ENCODE results near the gene CFAP65.

Gene CFAP65

DNA sequence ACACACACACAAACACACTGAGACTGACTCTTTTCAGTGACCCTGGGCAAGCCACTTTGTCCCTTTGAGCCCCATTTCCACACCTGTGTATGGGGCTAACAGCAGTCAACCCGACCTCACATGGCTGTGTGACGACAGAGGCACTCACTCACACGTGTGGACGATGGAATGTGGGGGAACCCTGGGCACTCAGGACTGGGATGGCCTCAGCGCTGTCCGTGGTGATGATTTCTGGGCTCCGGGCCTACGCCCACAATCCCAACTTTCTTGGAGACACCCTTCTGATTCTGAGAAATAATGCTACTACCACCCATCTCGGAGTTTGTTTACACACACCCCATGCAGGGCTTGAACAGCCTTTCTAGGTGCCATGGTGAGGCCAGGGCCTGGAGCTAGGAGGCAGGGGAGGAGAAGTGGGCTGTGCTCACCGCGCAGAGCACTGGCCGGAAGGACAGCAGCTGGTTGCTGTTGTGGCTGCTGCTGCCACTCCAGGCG, 49.6 kb downstream of the CFAP65 start:
- DNase-seq (ENCODE audit: low read depth in 2 of 2), result no peak

DNA sequence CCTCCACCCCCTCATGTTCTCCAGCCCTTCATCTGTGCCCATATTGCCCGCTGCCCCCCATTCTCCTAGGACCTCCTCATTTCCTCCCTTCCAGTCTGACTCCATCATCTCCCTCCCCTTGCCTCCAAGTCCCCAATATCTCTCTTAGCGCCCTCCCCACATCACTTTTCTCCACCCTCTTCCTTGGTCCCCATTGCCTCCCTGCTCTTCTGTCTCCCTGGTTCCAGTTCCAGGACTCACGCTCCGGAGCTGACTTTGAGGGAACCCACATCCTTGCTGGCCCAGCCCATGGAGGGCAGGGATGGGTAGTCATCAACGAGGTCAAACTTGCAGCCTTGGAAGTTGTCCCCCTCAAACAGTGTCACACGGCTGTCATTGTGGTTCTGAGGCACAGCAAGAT, 50.7 kb downstream of the CFAP65 start:
- no peak for DNase-seq (ENCODE audit: low read depth in 2 of 2)

DNA sequence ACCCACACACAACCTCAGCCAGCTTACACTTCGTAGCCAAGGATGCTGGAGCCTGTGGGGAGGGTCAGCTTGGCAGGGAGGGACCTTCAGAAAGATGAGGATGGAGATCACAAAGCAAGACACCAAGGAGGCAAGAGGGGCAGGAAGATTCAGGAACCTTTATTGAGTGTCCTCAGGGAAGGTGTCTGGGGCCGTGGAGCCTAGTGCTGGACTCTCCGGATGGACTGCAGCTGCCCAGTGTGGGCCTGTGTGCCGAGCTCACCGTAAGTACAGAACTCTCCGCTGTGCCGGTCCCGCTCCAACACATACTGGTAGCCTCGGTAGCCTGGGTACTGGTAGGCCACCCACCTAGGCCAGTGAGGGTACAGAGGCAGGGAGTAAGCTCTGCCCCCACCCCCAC, 51.3 kb downstream of the CFAP65 start:
- DNase-seq (ENCODE audit: low read depth in 2 of 2), result no peak

DNA sequence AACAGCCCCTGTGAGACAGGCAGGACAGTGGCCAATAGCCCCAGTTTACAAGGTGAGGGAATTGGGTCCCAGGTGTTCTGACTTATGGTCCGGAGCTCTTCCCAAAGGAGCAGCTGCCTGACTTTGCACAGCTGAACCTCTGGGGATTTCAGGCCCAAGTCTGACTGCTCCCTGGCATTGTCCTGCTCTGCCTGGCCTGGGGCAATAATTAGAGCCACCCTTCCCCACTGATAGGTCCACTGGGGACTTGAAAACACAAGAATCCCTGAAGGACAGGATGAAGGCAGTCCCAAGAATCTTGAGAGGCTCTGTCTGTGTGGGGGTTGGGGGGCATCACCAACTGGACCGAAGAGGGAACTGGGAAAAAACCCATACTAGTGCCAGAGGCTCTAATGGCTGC, 52.7 kb downstream of the CFAP65 start:
- no peak for DNase-seq (ENCODE audit: low read depth in 2 of 2)

DNA sequence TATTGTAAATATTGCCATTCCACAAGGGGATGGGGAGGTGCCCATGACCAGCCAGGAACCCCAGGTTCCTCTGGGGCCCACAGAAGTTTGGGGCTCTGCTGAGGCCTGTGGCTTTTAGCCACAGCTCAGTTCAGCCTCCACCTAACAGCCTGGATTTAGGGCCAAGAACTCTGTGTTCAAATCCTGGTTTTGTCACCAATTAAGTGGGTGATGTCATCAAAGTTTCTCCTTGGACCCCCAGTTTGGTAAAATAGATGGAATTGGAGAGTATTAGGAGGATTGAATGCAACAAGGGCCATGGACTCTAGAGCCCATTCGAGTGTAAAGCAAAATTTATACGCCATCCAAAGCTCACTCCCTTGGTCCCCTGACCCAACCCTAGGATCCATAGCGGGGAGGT, 53.2 kb downstream of the CFAP65 start:
- DNase-seq (ENCODE audit: low read depth in 2 of 2), result no peak

DNA sequence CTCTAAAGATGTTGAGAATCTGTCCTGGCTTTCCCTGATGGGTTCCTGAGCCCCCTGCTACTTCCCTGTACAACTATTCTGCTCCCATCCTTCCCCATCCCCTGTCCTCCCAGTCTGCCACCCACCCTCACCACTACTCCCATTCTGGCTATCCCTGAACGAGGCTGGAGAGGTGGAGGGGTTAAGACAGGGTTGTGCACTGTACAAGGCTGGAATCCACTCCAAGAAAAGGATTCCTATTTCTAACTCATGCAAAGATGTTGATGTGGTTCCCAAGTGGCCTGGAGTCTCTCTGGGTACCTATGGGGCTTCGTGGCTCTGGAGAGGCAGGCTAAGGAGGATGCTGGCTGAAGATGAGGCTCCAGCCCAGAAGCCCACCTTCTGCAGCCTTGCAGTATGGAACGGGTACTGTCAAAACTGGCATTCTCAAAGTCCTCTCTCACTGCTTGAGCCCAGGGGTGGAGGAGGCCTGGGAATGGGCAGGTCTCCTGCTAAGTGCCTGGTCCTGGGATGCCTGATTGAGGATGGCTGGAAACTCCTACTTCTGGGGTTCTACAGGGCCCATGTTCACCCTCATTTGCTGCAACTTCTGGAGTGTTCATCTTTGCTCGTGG, 55.1 kb downstream of the CFAP65 start:
- no peak for DNase-seq (ENCODE audit: low read depth in 2 of 2)

DNA sequence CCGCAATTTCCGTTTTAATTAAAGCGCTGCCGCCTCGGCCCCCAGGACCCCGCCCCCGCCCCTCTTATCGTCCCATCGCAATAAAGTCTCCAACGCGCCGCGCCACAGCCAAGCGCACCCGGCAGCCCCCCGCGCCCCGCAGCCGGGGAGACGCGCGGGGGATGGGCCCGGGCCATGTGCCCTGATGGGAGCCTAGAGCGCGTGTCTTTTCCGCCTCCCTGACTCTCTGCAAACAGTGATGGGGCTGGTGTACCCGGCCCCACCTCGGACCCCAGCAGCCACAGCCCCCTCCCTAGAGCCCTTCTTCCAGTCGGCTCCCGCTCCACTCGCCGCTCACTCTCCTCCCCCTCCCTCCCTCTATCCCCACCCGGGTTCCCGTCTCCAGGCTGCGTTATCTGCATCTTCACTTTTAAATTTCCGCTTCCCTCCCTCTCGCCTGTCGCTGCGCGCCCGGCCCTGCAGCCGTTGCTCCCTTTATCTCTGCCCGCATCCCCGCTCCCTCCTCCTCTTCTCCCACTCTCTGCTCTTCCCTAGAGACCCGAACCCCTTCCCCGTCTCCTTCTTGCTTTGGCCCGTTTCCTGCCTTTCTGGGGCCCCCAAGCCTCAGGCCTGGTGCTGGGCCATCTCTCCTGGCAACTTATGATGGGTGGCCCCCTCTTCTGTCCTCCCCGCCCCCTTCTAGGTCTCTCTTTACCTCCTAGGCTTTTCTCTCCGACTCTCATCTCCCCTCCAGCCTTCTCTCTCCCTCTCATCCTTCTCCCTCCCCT, 55.8 kb downstream of the CFAP65 start:
- no peak for DNase-seq (ENCODE audit: low read depth in 2 of 2)

DNA sequence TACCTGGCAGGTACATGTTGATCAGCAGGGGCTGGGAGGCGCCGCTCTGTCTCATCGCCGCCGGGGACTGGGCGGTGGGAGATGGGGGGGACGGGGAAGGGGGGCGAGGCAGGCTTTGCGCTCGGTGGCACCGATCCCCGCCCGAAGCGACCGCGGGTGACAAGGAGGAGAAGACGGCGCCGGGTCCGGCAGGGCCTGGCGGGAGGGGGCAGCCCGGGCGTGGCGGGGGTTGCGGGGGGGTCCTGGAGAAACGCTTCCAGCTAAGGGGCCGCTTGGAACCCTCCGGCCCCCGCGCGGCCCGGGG, 56.3 kb downstream of the CFAP65 start, which contains the start of gene FEV:
FEV (minus strand) TSS at position 164 of the 304 bp plus-strand sequence; CDS start at position 55, 109 bp downstream.
- no peak for DNase-seq (ENCODE audit: low read depth in 2 of 2)

DNA sequence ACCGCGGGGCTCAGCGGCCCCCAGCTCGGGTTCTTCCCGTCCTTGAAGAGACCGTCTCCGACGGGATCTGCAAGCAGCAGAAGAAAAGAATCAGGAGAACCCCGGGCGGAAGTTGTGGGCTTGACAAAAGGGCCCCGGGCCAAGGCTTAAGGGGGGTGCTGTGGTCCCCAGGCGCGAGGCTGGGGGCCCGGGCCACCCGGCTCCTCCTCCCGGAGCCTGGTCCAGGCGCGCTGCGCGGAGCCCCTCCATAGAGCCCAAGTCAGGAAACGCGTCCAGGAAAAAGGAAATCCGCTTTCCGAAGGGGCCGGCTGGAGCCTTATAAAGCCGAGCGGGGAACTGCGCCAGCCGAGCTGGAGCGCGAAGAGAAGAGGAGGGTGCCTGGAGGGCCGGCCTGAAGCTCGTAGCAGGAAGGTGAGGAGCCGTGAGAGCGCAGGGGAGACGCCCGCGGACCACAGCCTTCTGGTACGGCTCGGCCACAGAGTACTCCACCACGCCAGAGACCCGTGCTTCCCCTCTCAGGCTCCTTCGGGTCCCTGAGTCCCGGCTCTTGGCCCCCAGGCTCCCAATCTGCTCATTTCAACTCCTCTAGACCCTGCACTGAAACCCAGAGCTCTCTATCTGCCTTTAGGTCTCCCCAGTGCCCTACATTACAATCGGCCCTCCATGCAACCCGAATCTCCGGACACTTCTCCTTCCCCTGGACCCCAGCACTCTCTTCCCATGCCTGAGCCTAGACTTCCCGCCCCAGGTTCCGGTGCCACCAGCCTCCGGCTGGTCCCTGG, 56.9 kb downstream of the CFAP65 start:
- DNase-seq (ENCODE audit: low read depth in 2 of 2), result no peak

DNA sequence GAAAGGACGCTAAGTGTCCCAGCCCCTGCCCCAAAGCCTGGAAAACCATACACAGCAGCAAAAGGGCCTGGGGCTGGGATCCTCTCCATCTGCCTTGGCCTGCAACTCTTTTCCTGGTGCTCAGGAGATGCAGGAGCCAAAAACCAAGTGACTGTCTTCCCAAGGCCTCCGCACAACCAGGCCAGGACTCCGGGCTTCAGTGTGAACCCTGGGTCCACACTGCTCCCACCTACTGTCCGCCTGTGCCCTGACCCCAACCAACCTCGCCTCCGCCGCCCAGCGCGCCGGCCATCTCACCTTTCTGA, 57.4 kb downstream of the CFAP65 start:
- no peak for DNase-seq (ENCODE audit: low read depth in 2 of 2)

DNA sequence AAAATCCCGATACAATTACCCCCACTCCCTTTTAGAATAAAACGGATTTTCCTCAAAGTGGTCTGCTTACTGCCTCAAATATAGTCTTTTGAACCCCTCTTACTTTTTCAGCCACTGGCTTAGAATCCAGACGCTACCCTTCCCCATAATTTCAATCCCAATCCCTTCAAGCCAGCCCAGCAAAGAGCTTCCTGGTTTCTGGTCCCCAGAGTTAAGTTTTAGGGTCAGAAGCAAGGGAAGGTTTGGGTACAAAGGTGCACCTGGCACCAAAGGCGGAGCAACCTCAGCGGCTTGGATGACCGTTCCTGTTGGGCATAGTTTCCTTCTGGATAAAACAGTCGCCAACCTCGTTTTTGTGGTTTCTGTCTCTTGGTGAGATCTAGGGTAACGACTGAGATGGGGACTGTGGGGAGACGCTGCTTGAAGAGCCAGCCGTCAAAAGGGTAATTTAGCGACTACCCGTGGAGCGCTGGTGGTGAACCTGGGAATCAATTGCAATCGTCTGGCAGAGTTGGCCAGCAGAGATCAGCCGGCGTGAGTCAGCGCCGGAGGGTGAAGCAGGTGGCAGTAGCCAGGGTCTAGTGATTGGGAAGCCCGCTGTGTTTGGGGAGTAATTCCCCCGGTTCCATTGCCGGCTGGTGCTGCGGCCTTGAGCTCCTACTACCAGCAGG, 57.9 kb downstream of the CFAP65 start:
- no peak for DNase-seq (ENCODE audit: low read depth in 2 of 2)

DNA sequence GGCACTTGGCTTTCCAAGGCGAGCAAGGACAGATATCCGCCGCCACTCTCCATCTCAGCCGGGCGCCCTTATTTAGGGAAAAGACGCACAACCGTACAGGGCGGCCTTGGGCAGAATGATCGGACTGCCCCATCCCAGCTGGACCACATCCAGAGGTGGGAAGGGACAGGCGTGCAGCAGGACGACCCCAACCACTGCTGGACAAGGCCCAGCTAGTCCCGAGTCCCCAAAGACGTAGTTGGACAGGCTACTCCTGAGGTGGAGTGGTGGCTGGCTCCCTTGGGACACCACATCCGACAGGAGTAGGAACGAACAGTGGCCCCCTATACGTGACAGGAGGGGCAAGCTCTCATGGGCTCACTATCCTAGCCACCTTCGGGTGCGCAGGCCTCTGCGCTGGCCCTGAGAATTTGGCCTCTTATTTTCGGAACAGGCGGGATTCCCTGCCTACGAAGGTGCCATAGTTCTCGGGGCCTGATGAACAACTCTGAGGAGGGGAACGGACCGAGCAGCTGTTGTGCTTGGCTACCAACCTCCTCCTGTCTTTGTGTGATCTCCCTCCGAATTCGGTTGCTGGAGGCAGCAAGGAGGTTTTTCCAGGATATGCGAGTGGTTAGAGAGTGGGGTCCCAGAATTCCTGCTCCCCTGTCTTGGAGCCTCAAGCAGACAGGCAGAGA, 58.6 kb downstream of the CFAP65 start:
- no peak for DNase-seq (ENCODE audit: low read depth in 2 of 2)

DNA sequence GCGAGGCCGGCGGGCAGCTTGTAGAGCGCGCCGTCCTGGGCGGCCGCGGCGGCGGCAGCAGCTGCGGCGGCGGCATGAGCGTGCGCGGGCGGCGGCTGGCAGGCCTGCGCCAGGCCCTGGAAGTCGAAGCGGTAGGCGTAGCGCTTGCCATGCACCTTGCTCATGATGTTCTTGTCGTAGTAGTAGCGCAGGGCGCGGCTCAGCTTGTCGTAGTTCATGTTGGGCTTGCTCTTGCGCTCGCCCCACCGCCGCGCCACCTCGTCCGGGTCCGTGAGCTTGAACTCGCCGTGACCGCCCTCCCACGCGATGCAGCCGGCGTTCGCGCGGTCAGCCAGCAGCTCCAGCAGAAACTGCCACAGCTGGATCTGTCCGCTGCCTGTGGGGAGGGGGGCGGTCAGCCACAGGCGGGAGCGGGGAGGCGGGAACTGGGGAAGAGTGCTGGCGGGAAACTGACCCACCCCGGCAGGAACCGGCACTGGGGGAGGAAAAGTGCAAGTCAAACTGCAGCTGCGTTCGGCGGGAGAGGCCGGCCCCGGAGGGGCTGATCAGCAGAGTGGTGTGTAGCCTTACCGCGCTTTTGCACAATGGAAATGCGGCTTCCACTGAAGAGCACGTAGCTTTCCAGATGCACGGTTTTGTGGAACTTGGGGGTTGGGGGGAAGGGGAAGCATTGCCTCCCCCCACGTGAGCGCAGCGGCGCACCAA, 59.3 kb downstream of the CFAP65 start:
- DNase-seq (ENCODE audit: low read depth in 2 of 2), result no peak

DNA sequence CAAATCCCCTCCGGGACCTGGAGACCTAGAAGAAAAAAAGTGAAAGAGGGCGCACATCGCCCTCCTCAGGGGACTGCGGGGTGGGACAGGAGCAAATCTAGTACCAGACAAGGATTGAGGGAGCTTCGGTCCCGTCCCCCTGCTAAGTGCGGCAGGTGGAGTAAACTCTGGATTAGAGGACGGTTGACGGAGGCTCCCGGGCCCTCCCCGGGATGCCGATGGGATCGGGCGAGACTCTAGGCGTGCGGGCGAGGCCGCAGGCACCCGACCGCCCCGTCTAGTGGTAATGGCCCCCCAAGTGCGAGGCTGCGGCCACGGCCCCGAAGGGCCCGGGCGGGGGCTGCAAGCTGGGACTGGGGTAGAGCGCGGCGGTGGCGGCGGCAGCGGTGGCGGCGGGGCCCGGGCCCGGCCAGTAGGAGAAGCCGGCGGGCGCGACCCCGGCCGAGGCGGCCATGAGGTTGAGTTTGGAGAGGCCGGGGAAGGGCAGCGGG, 59.9 kb downstream of the CFAP65 start:
- no peak for DNase-seq (ENCODE audit: low read depth in 2 of 2)

DNA sequence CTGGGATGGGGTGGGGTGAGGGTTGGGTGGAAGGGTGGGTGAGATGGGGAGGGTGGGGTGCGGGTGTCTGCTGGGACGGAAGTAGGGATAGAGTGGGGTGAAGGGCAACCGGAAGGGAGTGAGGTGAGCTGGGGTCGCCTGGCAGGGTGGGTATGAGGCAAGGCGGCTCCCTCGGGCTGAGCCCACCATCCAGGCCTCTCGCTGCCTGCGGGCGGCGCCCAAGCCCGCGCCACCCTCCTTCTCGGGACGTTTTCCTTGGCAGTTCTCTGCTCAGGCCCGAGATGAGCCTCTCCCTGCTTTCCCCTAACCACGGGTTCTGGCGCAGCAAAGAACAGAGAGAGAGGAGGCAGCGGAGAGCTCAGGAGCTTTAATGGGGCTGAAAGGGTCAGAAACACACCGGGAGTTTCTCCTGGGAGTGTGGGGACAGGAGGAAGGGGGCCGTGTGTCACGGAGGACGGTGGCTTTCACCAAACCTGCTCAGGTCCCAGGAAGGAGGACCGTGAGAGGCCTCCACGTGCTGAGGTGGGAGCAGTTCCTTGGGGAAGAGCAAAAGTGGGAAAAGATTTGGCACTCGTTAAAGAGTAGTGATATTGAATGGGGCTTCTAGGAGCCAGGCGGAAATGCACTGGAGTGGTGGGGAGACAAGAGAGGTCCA, 60.5 kb downstream of the CFAP65 start:
- no peak for DNase-seq (ENCODE audit: low read depth in 2 of 2)

DNA sequence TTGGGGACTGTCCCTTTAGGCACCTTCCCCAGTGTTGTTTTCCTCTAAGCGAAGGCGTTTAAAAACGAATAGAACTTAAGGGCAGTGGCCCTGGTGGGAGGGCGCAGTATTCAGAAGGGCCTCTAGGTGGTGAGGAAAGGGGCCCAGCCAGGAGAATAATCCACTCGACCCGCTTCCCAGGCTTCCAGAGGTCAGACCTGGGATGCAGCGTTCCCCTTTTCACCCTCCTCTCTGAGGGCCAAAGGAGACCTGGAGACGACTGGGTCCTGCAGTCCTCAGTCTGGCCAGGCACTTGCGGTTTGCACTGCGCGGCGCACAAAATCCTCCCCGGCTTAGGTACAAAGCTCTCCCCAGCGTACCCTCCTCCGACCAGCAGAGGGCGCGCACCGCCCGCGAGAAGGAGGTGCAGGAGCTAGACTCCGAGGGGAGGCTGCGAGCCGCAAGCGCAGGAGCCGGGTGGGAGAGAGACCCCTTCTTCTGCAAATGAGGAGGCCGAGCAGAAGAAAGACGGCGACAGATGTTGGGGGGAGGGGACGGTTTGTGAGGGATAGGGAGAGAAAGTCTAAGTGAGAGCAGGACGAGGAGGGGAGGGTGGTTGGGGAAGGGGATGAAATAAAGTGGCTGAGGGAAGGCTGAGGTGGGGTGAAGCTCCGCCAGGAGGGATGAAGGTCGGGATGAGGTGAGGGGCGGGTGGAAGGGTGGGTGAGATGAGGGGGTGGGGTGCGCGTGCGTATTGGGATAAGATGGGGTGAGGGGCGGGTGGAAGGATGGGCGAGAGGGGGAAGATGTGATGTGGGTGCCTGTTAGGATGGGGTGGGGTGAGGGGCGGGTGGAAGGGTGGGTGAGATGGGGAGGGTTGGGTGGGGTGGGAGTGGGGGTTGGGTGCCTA, 61.2 kb downstream of the CFAP65 start:
- DNase-seq (ENCODE audit: low read depth in 2 of 2), result peak; percentile 85 to 86

DNA sequence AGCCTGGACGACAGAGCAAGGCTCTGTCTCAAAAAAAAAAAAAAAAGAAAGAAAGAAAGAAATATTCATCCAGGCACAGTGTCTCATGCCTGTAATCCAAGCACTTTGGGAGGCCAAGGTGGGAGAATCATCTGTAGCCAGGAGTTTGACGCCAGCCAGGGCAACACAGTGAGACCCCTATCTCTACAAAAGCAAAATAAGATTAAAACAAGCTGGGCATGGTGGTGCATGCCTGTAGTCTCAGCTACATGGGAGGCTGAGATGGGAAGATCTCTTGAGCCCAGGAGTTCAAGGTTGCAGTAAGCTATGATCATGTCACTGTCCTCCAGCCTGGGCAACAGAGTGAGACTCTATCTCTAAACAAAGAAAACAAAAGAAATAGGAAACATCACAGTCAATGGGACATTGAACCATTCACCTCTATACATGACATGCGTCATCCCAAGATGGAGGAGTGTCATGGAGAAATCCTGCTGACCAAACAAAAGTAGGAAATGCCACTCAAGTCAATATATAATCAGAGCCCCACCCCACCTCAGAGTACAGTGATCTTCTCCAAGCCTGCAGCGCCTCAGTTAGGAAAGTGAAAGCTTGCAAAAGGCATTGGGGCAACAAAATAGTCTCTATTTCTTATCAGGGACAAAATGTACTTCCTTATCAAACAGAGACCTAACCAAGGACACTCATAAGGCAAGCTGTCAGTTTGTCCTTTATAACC, 66.1 kb downstream of the CFAP65 start:
- DNase-seq (ENCODE audit: low read depth in 2 of 2), result no peak

DNA sequence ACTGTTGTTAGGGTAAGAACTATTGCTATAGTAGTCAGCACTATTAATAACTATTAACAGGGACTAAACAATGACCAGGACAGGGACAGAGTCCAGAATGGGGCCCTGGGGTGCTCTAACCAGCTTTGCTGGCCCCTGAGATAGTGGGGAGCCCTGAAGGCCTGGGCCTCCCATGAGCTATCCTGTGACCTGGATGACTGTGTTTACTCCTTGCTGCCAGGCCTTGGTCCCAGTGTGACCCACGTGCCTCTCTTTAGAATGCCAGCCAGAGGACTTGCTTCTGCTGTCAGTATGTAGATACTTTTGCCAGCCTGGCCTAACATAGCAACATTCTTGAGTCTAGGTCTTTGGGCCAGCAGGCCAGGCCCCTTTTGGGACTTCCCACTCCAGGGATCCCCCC, 70.4 kb downstream of the CFAP65 start:
- no peak for DNase-seq (ENCODE audit: low read depth in 2 of 2)

All from stimulated activated CD4-positive, alpha-beta T cell treated with anti-CD3 and anti-CD28 coated beads, Interleukin-4, amount 100 ng/mL, for 48 hours (primary cell).